Neural progenitor cell (in vitro differentiated cells): ENCODE results near the gene TIGD3.

Experiments
- CTCF ChIP-seq: fragments of 200-600 bp; sonication (generic); IDR thresholded peaks from 2 replicates; pipeline ENCODE4 v1.5.1; 2017; ENCODE audit warnings: antibody characterized with exemption, mild to moderate bottlenecking
- EZH2 ChIP-seq: fragments of 200-600 bp; sonication (generic); IDR thresholded peaks from 2 replicates; pipeline ENCODE4 v1.6.1; 2017; ENCODE audit warnings: antibody characterized with exemption, mild to moderate bottlenecking, moderate library complexity
- EZH2phosphoT487 ChIP-seq: fragments of 200-600 bp; sonication (generic); IDR thresholded peaks from 2 replicates; pipeline ENCODE4 v1.6.1; 2017; ENCODE audit warnings: antibody characterized with exemption

- TF ChIP-seq CTCF, result peak; percentile 78
- TF ChIP-seq EZH2, result no peak
- TF ChIP-seq EZH2phosphoT487, result no peak
Observed at GRCh38 chr11:65366340-65366773, 11.8 kb downstream of the TIGD3 start.
